Psoas muscle (tissue), 8 donors: ENCODE results near the gene MPDU1. TPM values are rescaled to one million over a fixed set of nuclear protein-coding genes. Genes with fewer than 3 reads are reported as not detected.

Source experiments
- ATAC-seq, 4 donors: fragments of 200-7000 bp; cut with Tn5 transposase; one replicate each; pipeline ENCODE4 v1.9.1; 2020; ENCODE audit warnings: moderate library complexity in 3 of 4, mild to moderate bottlenecking in 2 of 4
- DNase-seq, 2 donors: peaks; one replicate each; pipeline ENCODE4 v3.0.0-alpha.2; 2020
- H3K27ac ChIP-seq: fragments of 200-600 bp; one replicate; pipeline ENCODE4 v1.8.0; 2022
- H3K27me3 ChIP-seq, 3 donors: fragments of 200-600 bp in 1 of 3; one replicate each; pipeline versions ENCODE4 v1.6.1 to v1.8.0; 2013 to 2022; ENCODE audit warnings: low read length in 2 of 3, mild to moderate bottlenecking in 2 of 3, moderate library complexity in 1 of 3; ENCODE audit not compliant: insufficient read depth in 3 of 3
- H3K36me3 ChIP-seq, 2 donors: fragments of 200-600 bp in 1 of 2; one replicate each; pipeline versions ENCODE4 v1.6.1 to v1.8.0; 2013 to 2022; ENCODE audit warnings: low read depth in 1 of 2, mild to moderate bottlenecking in 1 of 2, moderate library complexity in 1 of 2; ENCODE audit not compliant: insufficient read depth in 1 of 2
- H3K4me1 ChIP-seq: fragments of 200-600 bp; one replicate; pipeline ENCODE4 v1.8.0; 2022
- H3K4me3 ChIP-seq: fragments of 200-600 bp; one replicate; pipeline ENCODE4 v1.8.0; 2022; ENCODE audit warnings: mild to moderate bottlenecking
- H3K9me3 ChIP-seq: fragments of 200-600 bp; one replicate; pipeline ENCODE4 v1.8.0; 2022
- WGBS, 3 donors: extraction: QIAGEN DNeasy Blood & Tissue Kit; methylation state at CpG; one replicate each; pipeline versions ENCODE4 v1.1.6 to v1.1.7; 2013; 5-methylcytosine and 5-hydroxymethylcytosine counted together
- intact Hi-C, 2 donors: fragments of 100-400 bp; cut with DNase I; formaldehyde crosslinking; loops; one replicate each; pipeline versions ENCODE4 v1.11.0 to v1.14.2; 2022
- polyA plus RNA-seq, 3 donors: library from polyadenylated mRNA; stranded (reverse); fragments of 200-250 nt; gene quantifications; one replicate each; pipeline ENCODE4 v1.2.3, GENCODE V29; 2013
- total RNA-seq, 4 donors: library from RNA; stranded (reverse); fragmentation: NEBNext Ultra II Directional in 2 of 4; extraction: Animal tissue kit (Norgen Biotek cat#: 25700) in 2 of 4; gene quantifications; one replicate each; pipeline versions ENCODE4 v1.2.1 to v1.2.4, GENCODE V29; 2021 to 2023
- TF ChIP-seq, protein P1 (sequence below): fragments of 200-600 bp; IDR thresholded peaks from one replicate; pipeline ENCODE4 v1.8.0; 2022; ENCODE audit warnings: antibody characterized with exemption
- donor health status: healthy with polysubstance abuse.
- donor health status: DM: no; HTN: no; CAD: no; lungs with moderate emphysema.
- donor health status: Bipolar disorder and iron deficiency.
- donor health status: healthy.
- donor health status: DM: yes; HTN: yes; CAD: no.
- donor health status: DM: no; HTN: no; CAD: no.
- donor health status: DM: no; HTN: no; CAD: no.
- donor health status: DM: yes; HTN: yes; CAD: no.

The MPDU1 gene
- total and polyA plus RNA-seq, 7 donors = 19.3 to 147 (median 40.6) TPM

DNA sequence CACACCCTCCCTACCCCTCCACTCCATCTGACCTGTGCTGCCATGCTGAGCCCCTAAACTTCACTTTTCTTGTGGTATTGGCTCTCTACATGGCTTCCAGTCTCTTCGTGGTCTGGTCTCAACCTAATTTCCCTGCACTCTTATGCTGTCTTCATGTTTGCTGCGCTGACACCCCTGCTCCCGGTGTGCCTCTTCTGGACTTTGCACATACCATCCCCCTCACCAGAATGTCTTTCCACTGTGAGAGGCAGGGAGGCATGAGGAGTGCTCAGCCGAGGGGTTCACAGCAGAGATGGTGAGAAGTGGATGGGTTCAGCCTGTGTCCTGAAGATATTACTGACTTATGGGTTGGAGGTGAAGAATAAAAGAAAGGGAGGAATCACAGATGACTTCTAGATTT lies 32.3 kb upstream of the MPDU1 start:
- DNase-seq = no peak
- intact Hi-C loops = no loop called here
- no peak overlapping the region for H3K27ac ChIP-seq
- peaks cover 0 to 3% of the 10 kb centered on the region in 2 donors for H3K36me3 ChIP-seq
- no peak for ATAC-seq
- no peaks in the 10 kb centered on the region for H3K27me3 ChIP-seq
- no peaks in the 10 kb centered on the region for H3K4me1 ChIP-seq
- no peak overlapping the region for H3K4me3 ChIP-seq
- TF ChIP-seq, protein P1, sequence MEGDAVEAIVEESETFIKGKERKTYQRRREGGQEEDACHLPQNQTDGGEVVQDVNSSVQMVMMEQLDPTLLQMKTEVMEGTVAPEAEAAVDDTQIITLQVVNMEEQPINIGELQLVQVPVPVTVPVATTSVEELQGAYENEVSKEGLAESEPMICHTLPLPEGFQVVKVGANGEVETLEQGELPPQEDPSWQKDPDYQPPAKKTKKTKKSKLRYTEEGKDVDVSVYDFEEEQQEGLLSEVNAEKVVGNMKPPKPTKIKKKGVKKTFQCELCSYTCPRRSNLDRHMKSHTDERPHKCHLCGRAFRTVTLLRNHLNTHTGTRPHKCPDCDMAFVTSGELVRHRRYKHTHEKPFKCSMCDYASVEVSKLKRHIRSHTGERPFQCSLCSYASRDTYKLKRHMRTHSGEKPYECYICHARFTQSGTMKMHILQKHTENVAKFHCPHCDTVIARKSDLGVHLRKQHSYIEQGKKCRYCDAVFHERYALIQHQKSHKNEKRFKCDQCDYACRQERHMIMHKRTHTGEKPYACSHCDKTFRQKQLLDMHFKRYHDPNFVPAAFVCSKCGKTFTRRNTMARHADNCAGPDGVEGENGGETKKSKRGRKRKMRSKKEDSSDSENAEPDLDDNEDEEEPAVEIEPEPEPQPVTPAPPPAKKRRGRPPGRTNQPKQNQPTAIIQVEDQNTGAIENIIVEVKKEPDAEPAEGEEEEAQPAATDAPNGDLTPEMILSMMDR = no peak
- no peaks in the 10 kb centered on the region for H3K9me3 ChIP-seq
- 86 to 88% (median 86%) methylated on average over 4 of the region's 4 CpGs for WGBS, 3 donors

DNA sequence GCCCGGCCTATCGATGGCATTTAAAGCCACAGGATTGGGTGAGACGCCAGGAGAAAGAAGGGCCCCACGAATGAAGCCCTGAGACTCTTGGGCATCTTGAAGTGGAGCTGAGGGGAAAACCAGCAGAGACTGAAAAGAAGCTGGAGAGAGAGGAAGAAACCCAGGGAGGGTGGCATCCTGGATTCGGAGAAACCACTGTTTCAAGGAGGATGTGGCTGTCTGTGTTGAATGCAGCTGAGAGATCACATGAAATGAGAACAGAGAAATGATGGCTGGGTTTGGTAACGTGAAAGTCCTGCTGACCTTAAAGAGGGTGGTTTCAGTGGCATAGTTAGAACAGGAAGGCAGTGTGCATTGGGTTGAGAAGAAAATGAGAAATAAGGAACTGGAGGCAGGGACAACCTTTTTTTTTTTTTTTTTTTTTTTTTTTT lies 31.0 kb upstream of the MPDU1 start:
- intact Hi-C loops = no loop called here
- Histone ChIP-seq H3K4me1 (peaks cover 2% of the 10 kb centered on the region), H3K27ac (no peak overlapping the region), H3K4me3 (no peak overlapping the region), H3K36me3 (peaks cover 0 to 3% of the 10 kb centered on the region in 2 donors), H3K27me3 (no peaks in the 10 kb centered on the region), H3K9me3 (no peaks in the 10 kb centered on the region)
- DNase-seq (no peak), ATAC-seq (no peak)
- TF ChIP-seq, protein P1 = no peak
- 79 to 87% (median 83%) methylated on average over 6 of the region's 6 CpGs for WGBS, 3 donors

DNA sequence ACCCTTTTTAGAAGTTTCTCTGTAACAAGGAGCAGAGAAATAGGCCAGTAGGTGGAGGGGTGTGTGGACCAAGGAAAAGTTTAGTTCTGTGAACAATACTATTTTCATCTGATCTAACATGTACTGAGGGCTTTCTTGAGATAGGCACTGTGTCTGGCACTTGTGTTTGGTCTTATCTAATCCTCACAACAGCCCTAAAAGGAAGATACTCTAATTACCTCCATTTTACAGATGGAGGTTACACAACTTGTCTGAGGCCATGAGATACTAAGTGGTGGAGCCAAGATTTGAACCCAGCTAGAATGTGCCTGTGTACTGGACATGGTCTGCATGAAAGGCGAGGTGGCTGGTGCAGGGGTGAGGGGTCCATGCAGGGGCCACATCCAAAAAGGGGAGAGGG lies 30.3 kb upstream of the MPDU1 start:
- TF ChIP-seq, protein P1 = no peak
- intact Hi-C loops = no loop called here
- Histone ChIP-seq H3K27ac (peak overlapping the region; percentile 4), H3K9me3 (no peaks in the 10 kb centered on the region), H3K4me3 (no peak overlapping the region), H3K4me1 (peaks cover 9% of the 10 kb centered on the region), H3K27me3 (no peaks in the 10 kb centered on the region), H3K36me3 (peaks cover 0 to 3% of the 10 kb centered on the region in 2 donors)
- ATAC-seq (no peak), DNase-seq (no peak)
- 96 to 100% (median 96%) methylated on average over 1 of the region's 1 CpG for WGBS, 3 donors

DNA sequence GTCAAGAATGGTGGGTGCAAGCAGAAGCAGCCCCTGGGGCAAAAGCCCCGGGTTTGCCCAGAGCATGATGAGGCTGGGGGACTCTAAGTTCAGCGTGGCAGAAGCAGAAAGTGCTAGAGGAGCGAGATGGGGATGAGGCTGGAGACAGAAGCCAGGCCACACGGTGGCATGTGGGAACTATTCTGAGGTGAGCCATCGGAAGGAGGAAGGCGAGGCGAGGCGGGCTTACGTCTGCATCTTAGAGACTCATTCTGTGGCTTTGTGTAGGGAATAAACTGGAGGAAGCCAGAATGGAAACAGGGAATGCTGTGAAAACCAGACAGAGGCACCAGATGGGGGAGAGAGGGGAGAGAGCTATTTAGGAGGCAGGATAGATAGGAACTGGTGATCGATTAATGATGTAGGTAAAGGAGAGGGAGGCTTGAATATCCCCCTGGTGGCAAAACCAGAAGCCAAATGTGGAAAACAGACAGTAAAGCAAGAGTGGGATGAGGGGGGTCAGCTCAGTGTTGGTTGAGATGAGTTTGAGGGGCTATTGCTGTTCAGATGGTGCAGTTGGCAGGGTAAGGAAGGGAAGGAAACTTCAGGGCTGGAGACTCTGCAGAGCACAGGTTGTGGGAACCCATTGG lies 28.2 kb upstream of the MPDU1 start:
- WGBS, 3 donors = 57 to 69% (median 62%) methylated on average over 10 of the region's 10 CpGs
- no peak overlapping the region for H3K4me3 ChIP-seq
- H3K36me3 ChIP-seq = peaks cover 0 to 3% of the 10 kb centered on the region in 2 donors
- no peaks in the 10 kb centered on the region for H3K27me3 ChIP-seq
- intact Hi-C loops = no loop called here
- H3K9me3 ChIP-seq = no peaks in the 10 kb centered on the region
- TF ChIP-seq, protein P1 = no peak
- DNase-seq = no peak
- no peak overlapping the region for H3K27ac ChIP-seq
- ATAC-seq = no peak
- H3K4me1 ChIP-seq = peaks cover 25% of the 10 kb centered on the region

DNA sequence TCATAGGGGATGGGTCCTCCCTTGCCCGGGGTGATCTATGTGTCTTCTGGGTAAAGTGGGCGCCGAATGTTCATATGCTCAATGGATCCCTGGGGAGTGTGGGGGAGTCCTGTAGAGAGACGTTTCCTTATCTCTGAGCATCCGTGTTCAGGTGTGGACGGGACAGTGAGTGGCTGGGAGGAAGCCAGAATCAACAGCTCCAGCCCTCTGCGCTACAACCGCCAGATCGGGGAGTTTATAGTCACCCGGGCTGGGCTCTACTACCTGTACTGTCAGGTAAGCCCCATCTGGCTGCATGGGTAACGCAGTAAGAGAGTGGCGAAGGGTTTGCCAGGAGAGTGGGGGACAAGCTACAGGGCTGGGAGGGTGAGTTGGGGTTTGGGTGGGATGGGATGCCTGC lies 27.0 kb upstream of the MPDU1 start:
- H3K27ac ChIP-seq = no peak overlapping the region
- 86 to 89% (median 87%) methylated on average over 12 of the region's 12 CpGs for WGBS, 3 donors
- no peaks in the 10 kb centered on the region for H3K36me3 ChIP-seq
- H3K9me3 ChIP-seq = no peaks in the 10 kb centered on the region
- no peak for ATAC-seq
- no peak for DNase-seq
- intact Hi-C loops = no loop called here
- peaks cover 29% of the 10 kb centered on the region for H3K4me1 ChIP-seq
- no peak overlapping the region for H3K4me3 ChIP-seq
- no peaks in the 10 kb centered on the region for H3K27me3 ChIP-seq
- TF ChIP-seq, protein P1 = no peak
